Fibroblast of lung (primary cell): ENCODE results near the gene HAUS7. TPM values are rescaled to one million over a fixed set of nuclear protein-coding genes. Genes with fewer than 3 reads are reported as not detected.

Experiments
- DNase-seq, 2 donors: peaks; one replicate each; pipeline versions ENCODE4 v3.0.0 to v3.0.0-alpha.2; 2010; ENCODE audit warnings: low read depth in 2 of 2
- H2AFZ ChIP-seq: 2 replicates; pipeline ENCODE4 v1.5.1; 2012; ENCODE audit warnings: low read length, control low read depth, inconsistent platforms
- H3K27ac ChIP-seq: 2 replicates; pipeline ENCODE4 v1.5.1; 2011; ENCODE audit warnings: low read length, control low read depth; ENCODE audit not compliant: insufficient read depth
- H3K27me3 ChIP-seq: 2 replicates; pipeline ENCODE4 v1.5.1; 2011; ENCODE audit warnings: mild to moderate bottlenecking, low read length; ENCODE audit not compliant: control insufficient read depth, insufficient read depth
- H3K36me3 ChIP-seq: 2 replicates; pipeline ENCODE4 v1.5.1; 2011; ENCODE audit warnings: low read length; ENCODE audit not compliant: control insufficient read depth, insufficient read depth
- H3K4me1 ChIP-seq: 2 replicates; pipeline ENCODE4 v1.5.1; 2011; ENCODE audit warnings: low read length; ENCODE audit not compliant: control insufficient read depth, insufficient read depth; ENCODE audit errors: extremely low read depth
- H3K4me2 ChIP-seq: 2 replicates; pipeline ENCODE4 v1.5.1; 2011; ENCODE audit warnings: low read length, control low read depth; ENCODE audit not compliant: insufficient read depth; ENCODE audit errors: extremely low read depth
- H3K4me3 ChIP-seq, 4 experiments: fragments of 200-600 bp in 1 of 4; sonication (generic) in 1 of 4; replicated peaks in 1 of 4; 2 replicates each; pipeline ENCODE4 v1.5.1; 2011 to 2016; ENCODE audit warnings: low read length in 4 of 4, low read depth in 3 of 4, mild to moderate bottlenecking in 3 of 4, control low read depth in 2 of 4, inconsistent platforms in 1 of 4, mixed read lengths in 1 of 4; ENCODE audit not compliant: insufficient read depth in 1 of 4; ENCODE audit errors: control extremely low read depth in 1 of 4
- H3K79me2 ChIP-seq: 2 replicates; pipeline ENCODE4 v1.5.1; 2012; ENCODE audit warnings: mild to moderate bottlenecking, low read length, inconsistent platforms; ENCODE audit not compliant: control insufficient read depth, insufficient read depth
- H3K9ac ChIP-seq: 2 replicates; pipeline ENCODE4 v1.5.1; 2011; ENCODE audit warnings: mild to moderate bottlenecking, low read length, control low read depth; ENCODE audit not compliant: insufficient read depth
- H3K9me3 ChIP-seq: 2 replicates; pipeline ENCODE4 v1.5.1; 2012; ENCODE audit warnings: low read depth, low read length; ENCODE audit not compliant: control insufficient read depth, insufficient read depth
- H4K20me1 ChIP-seq: 2 replicates; pipeline ENCODE4 v1.5.1; 2011; ENCODE audit warnings: low read length; ENCODE audit not compliant: control insufficient read depth, insufficient read depth; ENCODE audit errors: extremely low read depth
- EZH2 ChIP-seq: IDR thresholded peaks from 2 replicates; pipeline ENCODE4 v1.5.1; 2012; ENCODE audit warnings: low read length, control low read depth, mild to moderate bottlenecking; ENCODE audit errors: missing control alignments
- polyA plus RNA-seq, 2 donors: library from polyadenylated mRNA; depleted of rRNA in 1 of 2; stranded (reverse) in 1 of 2; unstranded in 1 of 2; fragments of >200 nt; gene quantifications; 2 replicates each; pipeline ENCODE4 v1.2.1, GENCODE V29; 2011 to 2012; ENCODE audit warnings: missing spikeins in 1 of 2
- total RNA-seq: library from RNA; depleted of rRNA; stranded (reverse); fragments of >200 nt; gene quantifications from 2 replicates; pipeline ENCODE4 v1.2.1, GENCODE V29; 2014
- TF ChIP-seq, protein P1 (sequence below), 2 donors: IDR thresholded peaks in 1 of 2; conservative IDR thresholded peaks in 1 of 2; 1 replicate in 1 of 2; 2 replicates in 1 of 2; pipeline ENCODE4 v1.5.1; 2011 to 2012; ENCODE audit warnings: low read length in 2 of 2, control low read depth in 1 of 2, inconsistent platforms in 1 of 2, low read depth in 1 of 2, mild to moderate bottlenecking in 1 of 2

HAUS7 gene
- total and polyA plus RNA-seq, 2 donors (not counting 1 experiment from before 2014, with no cell fraction given): 7.3 to 10.4 TPM

DNA sequence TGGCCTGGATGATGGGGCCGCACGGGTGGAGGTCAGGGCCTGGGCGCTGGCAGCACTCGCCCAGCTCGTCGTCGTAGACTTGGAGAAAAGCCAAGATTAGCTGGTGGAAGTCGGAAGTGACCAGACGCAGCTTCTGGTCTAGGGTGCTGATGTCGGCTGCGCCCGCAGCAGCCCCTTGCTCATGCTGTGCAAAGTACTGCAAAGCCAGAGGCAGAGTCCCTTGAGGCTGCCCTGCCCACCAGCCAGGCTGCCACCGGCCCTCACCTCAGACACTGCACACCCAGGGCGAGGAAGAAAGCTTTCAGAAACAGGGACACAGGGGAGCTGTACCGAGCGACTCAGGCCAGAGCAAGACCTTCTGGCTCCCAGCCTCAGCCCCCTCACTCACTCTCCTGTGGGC is 14.8 kb downstream of the HAUS7 start:
- Histone ChIP-seq H3K4me2 (no peak overlapping the region), H3K9ac (no peak overlapping the region), H3K4me3 (no peak overlapping the region), H2AFZ (no peak overlapping the region), H3K27me3 (no peaks in the 10 kb centered on the region), H3K4me1 (no peaks in the 10 kb centered on the region), H4K20me1 (no peaks in the 10 kb centered on the region), H3K27ac (no peak overlapping the region), H3K79me2 (no peaks in the 10 kb centered on the region), H3K9me3 (no peaks in the 10 kb centered on the region), H3K36me3 (no peaks in the 10 kb centered on the region)
- DNase-seq: no peak
- TF ChIP-seq EZH2: no peak
- TF ChIP-seq, protein P1, sequence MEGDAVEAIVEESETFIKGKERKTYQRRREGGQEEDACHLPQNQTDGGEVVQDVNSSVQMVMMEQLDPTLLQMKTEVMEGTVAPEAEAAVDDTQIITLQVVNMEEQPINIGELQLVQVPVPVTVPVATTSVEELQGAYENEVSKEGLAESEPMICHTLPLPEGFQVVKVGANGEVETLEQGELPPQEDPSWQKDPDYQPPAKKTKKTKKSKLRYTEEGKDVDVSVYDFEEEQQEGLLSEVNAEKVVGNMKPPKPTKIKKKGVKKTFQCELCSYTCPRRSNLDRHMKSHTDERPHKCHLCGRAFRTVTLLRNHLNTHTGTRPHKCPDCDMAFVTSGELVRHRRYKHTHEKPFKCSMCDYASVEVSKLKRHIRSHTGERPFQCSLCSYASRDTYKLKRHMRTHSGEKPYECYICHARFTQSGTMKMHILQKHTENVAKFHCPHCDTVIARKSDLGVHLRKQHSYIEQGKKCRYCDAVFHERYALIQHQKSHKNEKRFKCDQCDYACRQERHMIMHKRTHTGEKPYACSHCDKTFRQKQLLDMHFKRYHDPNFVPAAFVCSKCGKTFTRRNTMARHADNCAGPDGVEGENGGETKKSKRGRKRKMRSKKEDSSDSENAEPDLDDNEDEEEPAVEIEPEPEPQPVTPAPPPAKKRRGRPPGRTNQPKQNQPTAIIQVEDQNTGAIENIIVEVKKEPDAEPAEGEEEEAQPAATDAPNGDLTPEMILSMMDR (conservative IDR thresholded peaks at IDR 0.05 in 1 of 2, IDR thresholded peaks at IDR 0.05 in 1 of 2; ENCODE audit: low read depth in 1 of 2, low read length in 2 of 2): no peak

- H3K4me2 ChIP-seq: no peak overlapping the region
- no peaks in the 10 kb centered on the region for H3K36me3 ChIP-seq
- no peak for DNase-seq
- H3K4me3 ChIP-seq: no peak overlapping the region
- no peaks in the 10 kb centered on the region for H3K79me2 ChIP-seq
- no peaks in the 10 kb centered on the region for H4K20me1 ChIP-seq
- no peaks in the 10 kb centered on the region for H3K4me1 ChIP-seq
- TF ChIP-seq EZH2: no peak
- TF ChIP-seq, protein P1 (conservative IDR thresholded peaks at IDR 0.05 in 1 of 2, IDR thresholded peaks at IDR 0.05 in 1 of 2; ENCODE audit: low read depth in 1 of 2, low read length in 2 of 2): no peak
- H2AFZ ChIP-seq: no peak overlapping the region
- H3K9ac ChIP-seq: no peak overlapping the region
- no peaks in the 10 kb centered on the region for H3K27me3 ChIP-seq
- no peaks in the 10 kb centered on the region for H3K9me3 ChIP-seq
- no peak overlapping the region for H3K27ac ChIP-seq
Measured at GRCh38 chrX:153454901-153455550, 15.3 kb downstream of the HAUS7 start.

GRCh38 chrX:153450949-153451277 is 19.5 kb downstream of the HAUS7 start:
- Histone ChIP-seq H3K9ac (no peak overlapping the region), H3K79me2 (no peaks in the 10 kb centered on the region), H3K4me2 (no peak overlapping the region), H2AFZ (no peak overlapping the region), H3K4me3 (no peak overlapping the region), H3K27ac (no peak overlapping the region), H4K20me1 (no peaks in the 10 kb centered on the region), H3K27me3 (no peaks in the 10 kb centered on the region), H3K9me3 (no peaks in the 10 kb centered on the region), H3K4me1 (no peaks in the 10 kb centered on the region), H3K36me3 (no peaks in the 10 kb centered on the region)
- TF ChIP-seq EZH2: no peak
- TF ChIP-seq, protein P1 (conservative IDR thresholded peaks at IDR 0.05 in 1 of 2, IDR thresholded peaks at IDR 0.05 in 1 of 2; ENCODE audit: low read depth in 1 of 2, low read length in 2 of 2): no peak
- no peak for DNase-seq
